Measurements from ENCODE around the gene ROMO1. TPM values are rescaled to one million over a fixed set of nuclear protein-coding genes. Genes with fewer than 3 reads are reported as not detected.

Gene ROMO1
- total RNA-seq, 4 donors from 2014 or later = 154 to 259 (median 192) TPM

DNA sequence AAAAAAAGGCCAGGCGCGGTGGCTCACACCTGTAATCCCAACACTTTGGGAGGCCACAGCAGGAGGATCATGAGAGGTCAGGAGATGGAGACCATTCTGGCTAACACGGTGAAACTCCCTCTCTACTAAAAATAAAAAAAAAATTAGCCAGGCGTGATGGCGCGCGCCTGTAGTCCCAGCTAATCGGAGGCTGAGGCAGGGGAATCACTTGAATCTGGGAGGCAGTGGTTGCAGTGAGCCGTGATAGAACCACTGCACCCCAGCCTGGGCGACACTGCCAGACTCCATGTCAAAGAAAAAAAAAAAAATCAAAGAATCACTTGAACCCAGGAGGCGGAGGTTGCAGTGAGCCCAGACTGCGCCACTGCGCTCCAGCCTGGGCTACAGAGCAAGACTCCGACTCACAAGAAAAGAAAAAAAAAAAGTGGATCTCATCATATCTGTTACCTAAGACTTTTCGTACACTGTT is 38.7 kb downstream of the ROMO1 start:
- no peak overlapping the region for H3K4me3 ChIP-seq
- H3K27me3 ChIP-seq = no peaks in the 10 kb centered on the region
- H3K36me3 ChIP-seq = peaks cover 0 to 71% (median 4%) of the 10 kb centered on the region in 3 donors
- no peak overlapping the region for H3K27ac ChIP-seq
- H3K9me3 ChIP-seq = no peaks in the 10 kb centered on the region
- TF ChIP-seq POLR2A (IDR thresholded peaks at IDR 0.05) = no peak
- TF ChIP-seq, protein P1, sequence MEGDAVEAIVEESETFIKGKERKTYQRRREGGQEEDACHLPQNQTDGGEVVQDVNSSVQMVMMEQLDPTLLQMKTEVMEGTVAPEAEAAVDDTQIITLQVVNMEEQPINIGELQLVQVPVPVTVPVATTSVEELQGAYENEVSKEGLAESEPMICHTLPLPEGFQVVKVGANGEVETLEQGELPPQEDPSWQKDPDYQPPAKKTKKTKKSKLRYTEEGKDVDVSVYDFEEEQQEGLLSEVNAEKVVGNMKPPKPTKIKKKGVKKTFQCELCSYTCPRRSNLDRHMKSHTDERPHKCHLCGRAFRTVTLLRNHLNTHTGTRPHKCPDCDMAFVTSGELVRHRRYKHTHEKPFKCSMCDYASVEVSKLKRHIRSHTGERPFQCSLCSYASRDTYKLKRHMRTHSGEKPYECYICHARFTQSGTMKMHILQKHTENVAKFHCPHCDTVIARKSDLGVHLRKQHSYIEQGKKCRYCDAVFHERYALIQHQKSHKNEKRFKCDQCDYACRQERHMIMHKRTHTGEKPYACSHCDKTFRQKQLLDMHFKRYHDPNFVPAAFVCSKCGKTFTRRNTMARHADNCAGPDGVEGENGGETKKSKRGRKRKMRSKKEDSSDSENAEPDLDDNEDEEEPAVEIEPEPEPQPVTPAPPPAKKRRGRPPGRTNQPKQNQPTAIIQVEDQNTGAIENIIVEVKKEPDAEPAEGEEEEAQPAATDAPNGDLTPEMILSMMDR (IDR thresholded peaks at IDR 0.05) = no peak
- H3K4me1 ChIP-seq = peaks cover 0 to 56% (median 12%) of the 10 kb centered on the region in 4 donors
- DNase-seq = no peak

DNA sequence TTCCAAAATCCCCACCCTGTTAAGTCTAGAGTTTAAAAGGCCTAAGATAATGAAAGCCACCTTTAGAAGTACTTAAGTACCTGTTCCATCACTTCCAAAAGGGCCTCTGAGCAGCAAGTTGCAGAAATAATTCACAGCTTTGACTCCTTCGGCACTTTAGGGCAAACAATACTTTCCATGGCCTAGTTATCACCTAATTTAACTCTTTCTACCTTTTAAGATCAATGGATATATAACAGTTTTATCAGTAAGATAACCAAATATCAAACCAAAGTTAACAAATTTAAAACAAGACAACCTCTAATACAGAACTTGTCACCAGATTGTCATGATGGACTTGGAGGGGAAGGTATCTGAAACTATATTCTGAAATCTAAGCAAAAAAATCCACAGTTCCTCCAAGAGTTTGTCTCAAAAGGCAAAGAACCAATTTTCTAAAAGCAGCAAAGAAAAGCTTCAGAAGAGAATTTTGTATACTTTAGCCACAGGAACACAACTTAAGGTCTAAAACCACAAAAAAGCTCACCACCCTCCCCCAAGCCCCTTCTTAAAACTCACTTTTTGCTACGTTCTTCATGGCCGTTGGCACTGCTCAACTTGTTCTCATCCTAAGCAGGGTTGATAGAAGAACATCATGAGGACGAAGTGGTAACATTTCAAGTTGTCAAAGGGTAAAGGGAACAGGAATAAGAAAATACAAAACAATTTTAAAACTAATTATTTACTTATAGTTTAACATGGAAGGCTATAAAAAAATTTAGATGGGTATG is 39.4 kb downstream of the ROMO1 start:
- no peak for DNase-seq
- Histone ChIP-seq H3K27ac (no peak overlapping the region), H3K27me3 (no peaks in the 10 kb centered on the region), H3K9me3 (no peaks in the 10 kb centered on the region), H3K36me3 (peaks cover 0 to 64% (median 4%) of the 10 kb centered on the region in 3 donors), H3K4me3 (peak overlapping the region in 1 of 4 donors; percentile 4), H3K4me1 (peaks cover 0 to 59% (median 12%) of the 10 kb centered on the region in 4 donors)
- TF ChIP-seq, protein P1 (IDR thresholded peaks at IDR 0.05) = no peak
- TF ChIP-seq POLR2A (IDR thresholded peaks at IDR 0.05) = no peak

DNA sequence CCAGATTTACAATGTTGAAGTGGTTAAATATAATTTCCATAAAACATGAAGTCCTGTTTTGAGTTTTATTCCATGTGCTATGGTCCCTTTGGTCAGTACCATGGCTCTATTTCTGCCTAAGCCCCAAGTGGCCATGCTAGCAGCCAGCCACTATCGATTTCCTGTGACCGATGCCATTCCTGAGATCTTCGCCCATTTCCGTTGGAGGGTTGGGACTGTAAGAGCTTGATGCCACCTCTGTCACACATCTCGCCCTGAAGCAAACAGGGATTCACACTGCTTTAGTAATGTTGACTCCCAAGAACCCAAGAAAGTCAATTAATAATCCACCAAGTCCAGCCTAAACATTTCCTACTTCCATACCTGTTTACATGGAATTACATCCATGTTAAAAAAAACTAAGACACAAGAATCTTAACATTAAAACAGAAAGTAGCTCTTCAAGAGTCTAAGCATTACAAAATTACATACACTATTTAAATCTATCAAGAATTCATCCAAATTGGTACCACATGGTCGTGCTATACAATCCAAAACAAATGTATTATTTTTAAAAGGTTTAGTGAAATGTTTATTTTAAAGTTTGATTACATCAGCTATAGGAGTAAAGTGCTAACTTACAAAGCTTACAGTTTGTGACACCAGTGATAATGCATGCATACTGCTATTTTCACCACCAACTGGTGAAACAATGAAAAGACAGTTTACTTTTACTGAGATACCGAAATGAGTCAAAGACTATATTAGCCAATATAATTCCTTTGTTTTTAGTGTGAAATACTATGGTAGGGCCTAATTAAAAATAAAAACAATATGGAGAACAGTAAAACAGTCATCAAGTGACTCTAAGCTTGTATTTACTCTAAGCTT is 40.3 kb downstream of the ROMO1 start:
- Histone ChIP-seq H3K27ac (no peak overlapping the region), H3K4me3 (peak overlapping the region in 3 of 4 donors; percentile 67 to 85 (median 80)), H3K4me1 (peaks cover 0 to 52% (median 12%) of the 10 kb centered on the region in 4 donors), H3K9me3 (no peaks in the 10 kb centered on the region), H3K27me3 (no peaks in the 10 kb centered on the region), H3K36me3 (peaks cover 0 to 55% (median 4%) of the 10 kb centered on the region in 3 donors)
- TF ChIP-seq, protein P1 (IDR thresholded peaks at IDR 0.05) = peak in 5 of 6 experiments; percentile 19 to 39 (median 27)
- TF ChIP-seq POLR2A (IDR thresholded peaks at IDR 0.05) = no peak
- DNase-seq = no peak

DNA sequence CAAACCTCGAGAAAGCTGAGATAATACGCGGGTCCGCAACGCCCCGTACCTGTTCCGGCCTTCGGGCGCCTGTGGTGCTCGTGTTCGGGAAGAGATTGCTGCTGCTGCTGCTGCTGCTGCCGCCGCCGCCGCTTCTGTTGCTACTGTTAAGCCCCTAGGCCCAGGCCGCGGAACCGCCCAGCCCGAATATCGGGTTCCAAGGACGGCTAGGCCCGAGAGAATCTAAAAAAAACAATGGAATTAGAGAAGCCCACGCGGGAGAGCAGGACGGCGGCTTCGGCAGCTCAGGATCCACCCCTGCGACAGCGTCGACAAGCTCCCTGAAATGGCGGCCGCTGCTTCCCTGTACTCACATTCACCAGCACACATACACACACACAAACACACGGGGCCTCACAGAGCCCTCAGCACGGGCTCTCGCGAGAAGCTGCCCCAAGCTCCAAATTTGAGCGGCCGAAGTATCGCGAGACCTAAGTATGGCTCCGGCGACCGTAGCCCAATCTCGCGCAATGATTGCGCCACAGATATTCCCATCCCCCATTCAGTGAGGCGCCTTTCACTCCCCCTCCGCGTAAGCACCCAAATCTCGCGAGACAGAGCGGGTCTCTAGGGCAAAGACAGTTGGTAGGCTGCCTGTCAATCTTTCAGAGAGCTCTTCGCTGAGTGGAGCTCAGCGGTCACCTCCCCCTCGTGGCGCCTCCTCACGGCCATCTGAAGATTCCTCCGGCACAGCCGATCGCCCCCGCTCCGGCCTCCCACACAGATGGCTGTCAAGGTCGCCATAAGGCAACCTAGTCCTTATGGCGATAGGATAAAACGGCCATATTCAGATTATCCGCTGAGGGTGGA is 42.9 kb downstream of the ROMO1 start, which contains the start of gene RBM39:
Gene RBM39, minus strand, starts transcription at position 369 of the 849 bp plus-strand sequence. CDS start 1,386 bp downstream, outside the sequence.
- Histone ChIP-seq H3K27me3 (no peaks in the 10 kb centered on the region), H3K9me3 (no peaks in the 10 kb centered on the region), H3K4me3 (peak within 1 kb of the TSS; percentile 67 to 85 (median 76)), H3K27ac (peak within 1 kb of the TSS; percentile 96 to 100 (median 97)), H3K4me1 (peaks cover 0 to 29% (median 10%) of the 10 kb centered on the region in 4 donors), H3K36me3 (peaks cover 0 to 33% (median 0%) of the 10 kb centered on the region in 3 donors)
- DNase-seq = peak; percentile 99 to 100 (median 100)
- peak; percentile 92 to 93 for TF ChIP-seq POLR2A (IDR thresholded peaks at IDR 0.05)
- TF ChIP-seq, protein P1 (IDR thresholded peaks at IDR 0.05) = peak in 4 of 6 experiments; percentile 47 to 64 (median 52)

Data from Peyer's patch (tissue), 4 donors.